ES-I3 (cell line): ENCODE data around the gene GK.

Experiments used
- H3K36me3 ChIP-seq: 2 replicates; pipeline ENCODE4 v1.6.1; 2013; ENCODE audit warnings: mild to moderate bottlenecking, low read length, control low read depth, moderate library complexity; ENCODE audit not compliant: insufficient read depth
- H3K4me1 ChIP-seq: 2 replicates; pipeline ENCODE4 v1.6.1; 2013; ENCODE audit warnings: mild to moderate bottlenecking, control low read depth, low read length; ENCODE audit not compliant: insufficient read depth
- H3K9ac ChIP-seq: 2 replicates; pipeline ENCODE4 v1.6.1; 2013; ENCODE audit warnings: low read depth, mild to moderate bottlenecking, low read length, moderate library complexity
- H3K9me3 ChIP-seq: 2 replicates; pipeline ENCODE4 v1.6.1; 2013; ENCODE audit warnings: mild to moderate bottlenecking, low read length, moderate library complexity; ENCODE audit not compliant: control insufficient read depth, insufficient read depth

GK gene

DNA sequence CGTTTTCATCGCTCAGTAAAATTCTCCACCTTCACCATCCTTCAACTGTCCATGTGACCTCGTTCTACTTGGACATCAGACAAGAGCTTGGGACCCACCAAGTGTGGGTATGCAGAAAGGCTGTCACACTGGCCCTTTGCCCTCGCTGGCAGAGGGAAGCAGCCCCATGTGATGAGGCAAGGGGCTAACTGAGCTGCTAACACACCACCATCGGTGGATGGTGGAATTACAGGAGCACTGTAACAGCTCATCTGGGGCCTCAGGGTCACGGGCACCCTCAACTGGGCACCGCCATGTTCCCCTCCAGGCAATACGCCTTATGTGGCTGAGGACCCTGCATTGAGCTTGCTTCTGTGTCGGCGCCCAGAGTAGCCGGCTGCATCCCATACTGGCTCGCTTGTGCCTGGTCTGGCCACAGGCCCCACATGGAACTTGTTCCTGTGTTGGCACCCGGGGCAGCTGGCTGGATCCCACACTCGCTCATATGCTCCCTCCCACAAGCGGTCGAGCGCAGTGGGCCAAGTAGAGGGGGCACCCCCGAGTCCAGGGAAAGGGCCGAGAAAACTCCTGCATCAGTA, 126.3 kb downstream of the GK start:
- H3K4me1 ChIP-seq: peaks cover 5% of the 10 kb centered on the region; the same call in 1 of the 2 replicates
- H3K9ac ChIP-seq: no peak overlapping the region
- no peaks in the 10 kb centered on the region for H3K36me3 ChIP-seq
- no peaks in the 10 kb centered on the region for H3K9me3 ChIP-seq
